DOHH2 (cell line): ENCODE data around the gene ADD3.

Source experiments
- EZH2phosphoT487 ChIP-seq: fragments of 200-600 bp; sonication (generic); IDR thresholded peaks from 2 replicates; pipeline ENCODE4 v1.6.1; 2017; ENCODE audit warnings: borderline replicate concordance, mild to moderate bottlenecking, antibody characterized with exemption, low read length, moderate library complexity, mixed read lengths
- TF ChIP-seq, protein P1 (sequence below): fragments of 200-600 bp; sonication (generic); IDR thresholded peaks from one replicate; pipeline ENCODE4 v1.5.1; 2014; ENCODE audit warnings: antibody characterized with exemption, mild to moderate bottlenecking, low read depth, low read length; ENCODE audit not compliant: poor library complexity, severe bottlenecking

DNA sequence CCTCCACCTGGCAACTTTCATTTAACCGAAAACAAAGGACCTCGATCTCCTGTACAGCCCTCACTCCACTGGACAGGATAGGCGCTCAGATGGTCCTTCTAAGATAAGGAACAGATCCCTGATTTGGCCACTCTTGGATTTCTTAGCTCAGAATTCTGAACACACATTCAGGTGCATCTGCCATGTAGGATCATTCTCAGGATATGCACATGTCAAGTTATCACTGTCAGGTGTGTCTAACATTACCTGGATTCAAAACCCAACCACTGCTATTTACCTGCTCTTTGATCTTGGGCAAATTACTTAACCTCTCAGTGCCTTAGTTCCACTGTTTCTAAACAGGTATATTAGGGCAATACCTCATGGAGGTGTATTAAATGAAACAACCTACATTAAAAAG lies 12.2 kb upstream of the ADD3 start:
- TF ChIP-seq, protein P1, sequence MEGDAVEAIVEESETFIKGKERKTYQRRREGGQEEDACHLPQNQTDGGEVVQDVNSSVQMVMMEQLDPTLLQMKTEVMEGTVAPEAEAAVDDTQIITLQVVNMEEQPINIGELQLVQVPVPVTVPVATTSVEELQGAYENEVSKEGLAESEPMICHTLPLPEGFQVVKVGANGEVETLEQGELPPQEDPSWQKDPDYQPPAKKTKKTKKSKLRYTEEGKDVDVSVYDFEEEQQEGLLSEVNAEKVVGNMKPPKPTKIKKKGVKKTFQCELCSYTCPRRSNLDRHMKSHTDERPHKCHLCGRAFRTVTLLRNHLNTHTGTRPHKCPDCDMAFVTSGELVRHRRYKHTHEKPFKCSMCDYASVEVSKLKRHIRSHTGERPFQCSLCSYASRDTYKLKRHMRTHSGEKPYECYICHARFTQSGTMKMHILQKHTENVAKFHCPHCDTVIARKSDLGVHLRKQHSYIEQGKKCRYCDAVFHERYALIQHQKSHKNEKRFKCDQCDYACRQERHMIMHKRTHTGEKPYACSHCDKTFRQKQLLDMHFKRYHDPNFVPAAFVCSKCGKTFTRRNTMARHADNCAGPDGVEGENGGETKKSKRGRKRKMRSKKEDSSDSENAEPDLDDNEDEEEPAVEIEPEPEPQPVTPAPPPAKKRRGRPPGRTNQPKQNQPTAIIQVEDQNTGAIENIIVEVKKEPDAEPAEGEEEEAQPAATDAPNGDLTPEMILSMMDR: no peak
- no peak for TF ChIP-seq EZH2phosphoT487
